H1 (cell line): ENCODE measurements around the gene CLDN12.

Source experiments
- EZH2 ChIP-seq: fragments of 200-600 bp; sonication (generic); IDR thresholded peaks from 2 replicates; pipeline ENCODE4 v1.7.1; 2012; ENCODE audit warnings: low read depth, mild to moderate bottlenecking, moderate library complexity, low read length, inconsistent platforms; ENCODE audit not compliant: severe bottlenecking
- JUND ChIP-seq: IDR thresholded peaks from 2 replicates; pipeline ENCODE4 v1.6.1; 2011; ENCODE audit warnings: mild to moderate bottlenecking, improper control_type of control experiment, low read length
- POLR2A ChIP-seq, 2 experiments: IDR thresholded peaks; 1 replicate in 1 of 2; 2 replicates in 1 of 2; pipeline ENCODE4 v1.6.1; 2011; ENCODE audit warnings: low read depth in 2 of 2, low read length in 2 of 2, mild to moderate bottlenecking in 2 of 2; ENCODE audit errors: control extremely low read depth in 1 of 2
- POLR2AphosphoS5 ChIP-seq: IDR thresholded peaks from 2 replicates; pipeline ENCODE4 v1.6.1; 2011; ENCODE audit warnings: low read depth, low read length
- TF ChIP-seq, protein P1 (sequence below), 3 experiments: IDR thresholded peaks; 1 replicate in 2 of 3; 2 replicates in 1 of 3; pipeline versions ENCODE4 v1.5.1 to v1.6.1; 2011; ENCODE audit warnings: low read length in 3 of 3, mild to moderate bottlenecking in 3 of 3, inconsistent platforms in 2 of 3, low read depth in 1 of 3, moderate library complexity in 1 of 3; ENCODE audit not compliant: insufficient read depth in 1 of 3; ENCODE audit errors: control extremely low read depth in 1 of 3
- TF ChIP-seq, protein P2 (sequence below): IDR thresholded peaks from 2 replicates; pipeline ENCODE4 v1.6.1; 2012; ENCODE audit warnings: inconsistent platforms

DNA sequence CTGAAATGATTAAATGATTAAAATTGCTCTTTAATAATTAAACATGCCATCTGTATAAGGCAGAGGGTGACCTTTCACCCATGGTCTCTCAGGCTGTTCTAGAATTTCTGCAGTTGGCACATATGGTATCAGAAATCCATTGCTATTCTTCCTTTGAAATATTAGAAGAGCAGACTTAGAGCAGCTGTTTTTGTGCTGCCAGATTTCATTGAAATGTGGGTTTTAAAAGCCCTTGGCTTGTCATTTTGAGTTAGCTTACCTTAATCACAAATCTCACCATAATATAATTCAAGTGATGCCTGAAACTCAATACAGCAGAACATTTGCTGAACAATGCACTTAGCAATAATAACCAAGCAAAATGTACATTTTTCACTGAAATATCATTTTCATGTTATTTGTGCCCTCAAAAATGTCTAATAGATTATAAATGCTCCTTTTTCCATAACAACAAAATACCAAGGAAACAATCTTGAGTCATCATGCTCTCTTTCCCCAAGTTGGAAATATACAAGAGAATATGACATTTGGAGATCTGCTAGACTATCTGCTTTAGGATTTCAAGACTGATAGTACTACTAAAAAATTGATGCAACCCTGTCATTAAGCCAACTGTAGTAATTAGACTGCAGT, 50.1 kb downstream of the CLDN12 start:
- TF ChIP-seq, protein P1, sequence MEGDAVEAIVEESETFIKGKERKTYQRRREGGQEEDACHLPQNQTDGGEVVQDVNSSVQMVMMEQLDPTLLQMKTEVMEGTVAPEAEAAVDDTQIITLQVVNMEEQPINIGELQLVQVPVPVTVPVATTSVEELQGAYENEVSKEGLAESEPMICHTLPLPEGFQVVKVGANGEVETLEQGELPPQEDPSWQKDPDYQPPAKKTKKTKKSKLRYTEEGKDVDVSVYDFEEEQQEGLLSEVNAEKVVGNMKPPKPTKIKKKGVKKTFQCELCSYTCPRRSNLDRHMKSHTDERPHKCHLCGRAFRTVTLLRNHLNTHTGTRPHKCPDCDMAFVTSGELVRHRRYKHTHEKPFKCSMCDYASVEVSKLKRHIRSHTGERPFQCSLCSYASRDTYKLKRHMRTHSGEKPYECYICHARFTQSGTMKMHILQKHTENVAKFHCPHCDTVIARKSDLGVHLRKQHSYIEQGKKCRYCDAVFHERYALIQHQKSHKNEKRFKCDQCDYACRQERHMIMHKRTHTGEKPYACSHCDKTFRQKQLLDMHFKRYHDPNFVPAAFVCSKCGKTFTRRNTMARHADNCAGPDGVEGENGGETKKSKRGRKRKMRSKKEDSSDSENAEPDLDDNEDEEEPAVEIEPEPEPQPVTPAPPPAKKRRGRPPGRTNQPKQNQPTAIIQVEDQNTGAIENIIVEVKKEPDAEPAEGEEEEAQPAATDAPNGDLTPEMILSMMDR (IDR thresholded peaks at IDR 0.05; ENCODE audit: control extremely low read depth in 1 of 3, insufficient read depth in 1 of 3, low read depth in 1 of 3, low read length in 3 of 3): no peak
- TF ChIP-seq JUND: no peak
- no peak for TF ChIP-seq EZH2
- no peak for TF ChIP-seq POLR2AphosphoS5
- TF ChIP-seq, protein P2, sequence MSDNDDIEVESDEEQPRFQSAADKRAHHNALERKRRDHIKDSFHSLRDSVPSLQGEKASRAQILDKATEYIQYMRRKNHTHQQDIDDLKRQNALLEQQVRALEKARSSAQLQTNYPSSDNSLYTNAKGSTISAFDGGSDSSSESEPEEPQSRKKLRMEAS: no peak
- no peak for TF ChIP-seq POLR2A (IDR thresholded peaks at IDR 0.05; ENCODE audit: control extremely low read depth in 1 of 2, low read depth in 2 of 2, low read length in 2 of 2)
